ENCODE results near the gene PAPLN.

PAPLN gene

DNA sequence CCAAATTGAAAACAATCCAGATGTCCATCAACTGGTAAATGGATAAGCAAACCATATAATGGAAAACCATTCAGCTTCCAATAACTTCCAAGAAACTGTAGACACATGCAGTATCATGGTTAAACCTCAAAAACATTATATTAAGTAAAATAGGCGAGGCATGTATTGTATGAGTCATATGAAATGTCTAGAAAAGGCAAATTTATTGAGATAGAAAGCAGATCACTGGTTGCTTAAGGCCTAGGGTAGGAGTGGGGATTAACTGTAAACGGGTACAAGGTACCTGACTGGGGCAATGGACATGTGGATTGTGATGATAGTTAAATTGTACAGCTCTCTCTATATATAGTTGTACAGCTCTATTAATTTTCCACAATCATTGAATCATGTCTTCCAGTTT lies 21.3 kb upstream of the PAPLN start:
- H3K23ac ChIP-seq (ENCODE audit: low read length) = no peak overlapping the region
- DNase-seq = no peak
- H2BK5ac ChIP-seq (ENCODE audit: low read length) = no peak overlapping the region
- WGBS (ENCODE audit: extremely low coverage, insufficient coverage, low lambda C conversion rate) = no CpG with 5 or more reads among the region's 2 CpGs
- H3K79me2 ChIP-seq (ENCODE audit: control insufficient read depth, insufficient read depth, low read length) = no peaks in the 10 kb centered on the region
- H3K4me3 ChIP-seq (ENCODE audit: low read length) = no peak overlapping the region
- H3K27me3 ChIP-seq (ENCODE audit: insufficient read depth, low read length, poor library complexity) = no peaks in the 10 kb centered on the region
- no peak overlapping the region for H4K5ac ChIP-seq (ENCODE audit: low read length)
- H2BK120ac ChIP-seq (ENCODE audit: low read depth, low read length) = no peak overlapping the region
- H3K18ac ChIP-seq (ENCODE audit: low read length) = no peak overlapping the region
- H3K56ac ChIP-seq (ENCODE audit: low read length) = no peak overlapping the region
- H2AK5ac ChIP-seq (ENCODE audit: low read length) = no peak overlapping the region
- no peak overlapping the region for H4K8ac ChIP-seq (ENCODE audit: low read depth, low read length)
- H2BK15ac ChIP-seq (replicated peaks; ENCODE audit: low read depth) = no peak overlapping the region
- no peak overlapping the region for H3K4me2 ChIP-seq (ENCODE audit: low read length)
- no peak overlapping the region for H3K9ac ChIP-seq (ENCODE audit: low read length)
- no peaks in the 10 kb centered on the region for H3K79me1 ChIP-seq (ENCODE audit: low read length)
- H3K27ac ChIP-seq (ENCODE audit: low read depth, low read length) = no peak overlapping the region
- peaks cover 7% of the 10 kb centered on the region for H3K36me3 ChIP-seq (ENCODE audit: control insufficient read depth, insufficient read depth, low read length)
- no peaks in the 10 kb centered on the region for H3K4me1 ChIP-seq (ENCODE audit: control insufficient read depth, low read depth, low read length)
- H3K4ac ChIP-seq (ENCODE audit: low read depth, low read length) = no peak overlapping the region

DNA sequence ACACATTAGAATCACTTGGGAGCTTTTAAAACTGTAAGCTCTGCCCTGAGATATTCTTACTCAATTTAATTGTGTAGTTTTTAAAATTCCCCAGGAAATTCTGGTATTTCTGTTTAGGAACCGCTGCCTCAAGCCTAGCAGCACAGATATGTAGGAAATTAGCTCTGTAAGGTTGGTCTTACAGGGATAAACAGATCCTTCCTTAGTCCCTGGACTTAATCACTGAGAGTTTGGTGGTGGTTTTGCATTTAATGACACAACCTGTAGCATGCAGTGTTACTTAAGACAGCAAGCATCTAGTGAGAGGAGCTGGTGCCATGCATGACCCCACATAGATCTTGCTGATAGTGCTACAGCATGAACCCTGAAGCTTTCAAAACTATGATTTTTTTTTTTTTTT lies 19.9 kb upstream of the PAPLN start:
- Histone ChIP-seq H3K79me1 (ENCODE audit: low read length) (no peaks in the 10 kb centered on the region), H3K4me1 (ENCODE audit: control insufficient read depth, low read depth, low read length) (no peaks in the 10 kb centered on the region), H2BK5ac (ENCODE audit: low read length) (no peak overlapping the region), H3K79me2 (ENCODE audit: control insufficient read depth, insufficient read depth, low read length) (no peaks in the 10 kb centered on the region), H3K27me3 (ENCODE audit: insufficient read depth, low read length, poor library complexity) (no peaks in the 10 kb centered on the region), H3K4me3 (ENCODE audit: low read length) (no peak overlapping the region), H3K18ac (ENCODE audit: low read length) (no peak overlapping the region), H3K4ac (ENCODE audit: low read depth, low read length) (no peak overlapping the region), H4K5ac (ENCODE audit: low read length) (no peak overlapping the region), H3K56ac (ENCODE audit: low read length) (no peak overlapping the region), H4K8ac (ENCODE audit: low read depth, low read length) (no peak overlapping the region), H3K23ac (ENCODE audit: low read length) (no peak overlapping the region), H3K36me3 (ENCODE audit: control insufficient read depth, insufficient read depth, low read length) (peaks cover 7% of the 10 kb centered on the region), H2AK5ac (ENCODE audit: low read length) (no peak overlapping the region), H3K9ac (ENCODE audit: low read length) (no peak overlapping the region), H3K27ac (ENCODE audit: low read depth, low read length) (no peak overlapping the region), H2BK120ac (ENCODE audit: low read depth, low read length) (no peak overlapping the region), H3K4me2 (ENCODE audit: low read length) (no peak overlapping the region), H2BK15ac (replicated peaks; ENCODE audit: low read depth) (no peak overlapping the region)
- DNase-seq = no peak
- no CpG with 5 or more reads among the region's 1 CpG for WGBS (ENCODE audit: extremely low coverage, insufficient coverage, low lambda C conversion rate)

DNA sequence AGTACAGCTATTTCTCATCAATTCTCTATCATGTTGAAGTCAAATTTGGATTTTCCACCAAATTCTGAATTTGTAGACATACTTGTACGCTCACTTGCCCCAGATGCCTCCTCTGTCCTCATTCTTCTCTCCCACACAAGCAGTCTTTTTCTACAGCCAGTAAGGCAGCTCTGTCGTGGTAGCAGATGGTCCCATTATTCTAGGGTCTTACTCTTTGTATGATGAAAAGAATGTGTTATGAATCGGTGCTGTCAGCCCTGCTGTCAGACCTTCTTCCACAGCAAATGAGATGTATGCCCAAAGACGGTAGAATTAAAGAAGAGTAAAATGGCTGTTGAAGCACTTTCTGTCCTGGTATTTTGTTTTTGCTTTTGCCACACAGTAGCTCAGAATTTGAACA lies 17.2 kb upstream of the PAPLN start:
- WGBS (ENCODE audit: extremely low coverage, insufficient coverage, low lambda C conversion rate) = no CpG with 5 or more reads among the region's 4 CpGs
- DNase-seq = no peak
- Histone ChIP-seq H3K79me2 (ENCODE audit: control insufficient read depth, insufficient read depth, low read length) (no peaks in the 10 kb centered on the region), H2BK15ac (replicated peaks; ENCODE audit: low read depth) (no peak overlapping the region), H2AK5ac (ENCODE audit: low read length) (no peak overlapping the region), H3K23ac (ENCODE audit: low read length) (no peak overlapping the region), H4K8ac (ENCODE audit: low read depth, low read length) (no peak overlapping the region), H3K36me3 (ENCODE audit: control insufficient read depth, insufficient read depth, low read length) (peaks cover 6% of the 10 kb centered on the region), H3K79me1 (ENCODE audit: low read length) (no peaks in the 10 kb centered on the region), H3K9ac (ENCODE audit: low read length) (no peak overlapping the region), H3K4ac (ENCODE audit: low read depth, low read length) (no peak overlapping the region), H3K27me3 (ENCODE audit: insufficient read depth, low read length, poor library complexity) (no peaks in the 10 kb centered on the region), H3K18ac (ENCODE audit: low read length) (no peak overlapping the region), H2BK5ac (ENCODE audit: low read length) (no peak overlapping the region), H3K56ac (ENCODE audit: low read length) (no peak overlapping the region), H3K4me3 (ENCODE audit: low read length) (no peak overlapping the region), H2BK120ac (ENCODE audit: low read depth, low read length) (no peak overlapping the region), H3K27ac (ENCODE audit: low read depth, low read length) (no peak overlapping the region), H3K4me2 (ENCODE audit: low read length) (no peak overlapping the region), H4K5ac (ENCODE audit: low read length) (no peak overlapping the region), H3K4me1 (ENCODE audit: control insufficient read depth, low read depth, low read length) (peaks cover 2% of the 10 kb centered on the region)

DNA sequence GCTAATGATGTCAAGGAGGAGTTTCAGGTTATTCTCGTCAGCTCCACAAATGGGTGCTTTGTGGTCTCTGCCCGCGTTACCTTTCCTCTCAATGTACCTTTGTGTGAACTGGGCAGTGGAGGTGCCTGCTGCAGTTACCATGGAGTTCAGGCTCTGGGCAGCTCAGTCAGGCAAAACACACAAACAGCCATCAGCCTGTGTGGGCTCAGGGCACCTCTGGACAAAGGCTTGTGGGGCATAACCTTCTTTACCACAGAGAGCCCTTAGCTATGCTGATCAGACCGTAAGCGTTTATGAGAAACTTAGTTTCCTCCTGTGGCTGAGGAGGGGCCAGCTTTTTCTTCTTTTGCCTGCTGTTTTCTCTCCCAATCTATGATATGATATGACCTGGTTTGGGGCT lies 16.7 kb upstream of the PAPLN start:
- Histone ChIP-seq H3K36me3 (ENCODE audit: control insufficient read depth, insufficient read depth, low read length) (peaks cover 6% of the 10 kb centered on the region), H3K56ac (ENCODE audit: low read length) (no peak overlapping the region), H3K18ac (ENCODE audit: low read length) (no peak overlapping the region), H3K27ac (ENCODE audit: low read depth, low read length) (no peak overlapping the region), H3K4me3 (ENCODE audit: low read length) (no peak overlapping the region), H3K9ac (ENCODE audit: low read length) (no peak overlapping the region), H4K8ac (ENCODE audit: low read depth, low read length) (no peak overlapping the region), H3K23ac (ENCODE audit: low read length) (no peak overlapping the region), H4K5ac (ENCODE audit: low read length) (no peak overlapping the region), H3K27me3 (ENCODE audit: insufficient read depth, low read length, poor library complexity) (no peaks in the 10 kb centered on the region), H3K4me2 (ENCODE audit: low read length) (no peak overlapping the region), H3K79me2 (ENCODE audit: control insufficient read depth, insufficient read depth, low read length) (no peaks in the 10 kb centered on the region), H2BK120ac (ENCODE audit: low read depth, low read length) (no peak overlapping the region), H3K79me1 (ENCODE audit: low read length) (no peaks in the 10 kb centered on the region), H2BK5ac (ENCODE audit: low read length) (no peak overlapping the region), H2BK15ac (replicated peaks; ENCODE audit: low read depth) (no peak overlapping the region), H3K4ac (ENCODE audit: low read depth, low read length) (no peak overlapping the region), H3K4me1 (ENCODE audit: control insufficient read depth, low read depth, low read length) (peaks cover 2% of the 10 kb centered on the region), H2AK5ac (ENCODE audit: low read length) (no peak overlapping the region)
- no peak for DNase-seq
- no CpG with 5 or more reads among the region's 5 CpGs for WGBS (ENCODE audit: extremely low coverage, insufficient coverage, low lambda C conversion rate)

DNA sequence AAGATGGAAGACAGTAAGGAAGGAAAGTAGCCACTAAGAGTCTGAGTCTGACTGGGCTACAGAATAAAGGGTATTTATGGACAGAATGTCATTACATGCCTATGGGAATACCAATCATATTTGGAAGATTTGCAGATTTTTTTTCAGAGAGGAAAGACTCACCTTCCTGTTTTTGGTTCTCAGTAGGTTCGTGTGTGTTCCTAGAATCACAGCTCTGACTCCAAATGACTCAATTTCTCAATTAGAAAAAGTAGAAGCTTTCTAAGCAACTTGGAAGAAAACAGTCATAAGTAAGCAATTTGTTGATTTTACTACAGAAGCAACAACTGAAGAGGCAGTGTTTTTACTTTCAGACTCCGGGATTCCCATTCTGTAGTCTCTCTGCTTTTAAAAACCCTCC lies 15.4 kb upstream of the PAPLN start:
- Histone ChIP-seq H3K4ac (ENCODE audit: low read depth, low read length) (no peak overlapping the region), H4K8ac (ENCODE audit: low read depth, low read length) (no peak overlapping the region), H3K79me2 (ENCODE audit: control insufficient read depth, insufficient read depth, low read length) (no peaks in the 10 kb centered on the region), H3K27ac (ENCODE audit: low read depth, low read length) (no peak overlapping the region), H3K4me1 (ENCODE audit: control insufficient read depth, low read depth, low read length) (peaks cover 2% of the 10 kb centered on the region), H3K79me1 (ENCODE audit: low read length) (no peaks in the 10 kb centered on the region), H3K4me3 (ENCODE audit: low read length) (no peak overlapping the region), H3K56ac (ENCODE audit: low read length) (no peak overlapping the region), H2BK15ac (replicated peaks; ENCODE audit: low read depth) (no peak overlapping the region), H3K4me2 (ENCODE audit: low read length) (no peak overlapping the region), H2BK120ac (ENCODE audit: low read depth, low read length) (no peak overlapping the region), H3K27me3 (ENCODE audit: insufficient read depth, low read length, poor library complexity) (no peaks in the 10 kb centered on the region), H3K9ac (ENCODE audit: low read length) (no peak overlapping the region), H3K23ac (ENCODE audit: low read length) (no peak overlapping the region), H3K18ac (ENCODE audit: low read length) (no peak overlapping the region), H4K5ac (ENCODE audit: low read length) (no peak overlapping the region), H2AK5ac (ENCODE audit: low read length) (no peak overlapping the region), H3K36me3 (ENCODE audit: control insufficient read depth, insufficient read depth, low read length) (peaks cover 6% of the 10 kb centered on the region), H2BK5ac (ENCODE audit: low read length) (no peak overlapping the region)
- no CpG with 5 or more reads among the region's 2 CpGs for WGBS (ENCODE audit: extremely low coverage, insufficient coverage, low lambda C conversion rate)
- no peak for DNase-seq

DNA sequence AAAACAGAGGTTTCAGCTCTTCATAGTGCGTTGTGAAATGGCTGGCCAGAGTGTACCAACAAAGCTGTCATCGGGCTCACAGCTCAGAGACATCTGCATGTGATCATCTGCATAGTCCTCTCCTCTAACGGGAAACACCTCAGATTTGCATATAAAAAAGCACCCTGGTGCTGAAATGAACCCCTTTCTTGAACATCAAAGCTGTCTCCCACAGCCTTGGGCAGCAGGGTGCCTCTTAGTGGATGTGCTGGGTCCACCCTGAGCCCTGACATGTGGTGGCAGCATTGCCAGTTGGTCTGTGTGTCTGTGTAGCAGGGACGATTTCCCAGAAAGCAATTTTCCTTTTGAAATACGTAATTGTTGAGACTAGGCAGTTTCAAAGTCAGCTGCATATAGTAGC lies 14.3 kb upstream of the PAPLN start:
- no peaks in the 10 kb centered on the region for H3K79me2 ChIP-seq (ENCODE audit: control insufficient read depth, insufficient read depth, low read length)
- H3K27me3 ChIP-seq (ENCODE audit: insufficient read depth, low read length, poor library complexity) = no peaks in the 10 kb centered on the region
- H3K23ac ChIP-seq (ENCODE audit: low read length) = no peak overlapping the region
- H2BK15ac ChIP-seq (replicated peaks; ENCODE audit: low read depth) = no peak overlapping the region
- no peak overlapping the region for H4K5ac ChIP-seq (ENCODE audit: low read length)
- no peak overlapping the region for H3K4me3 ChIP-seq (ENCODE audit: low read length)
- H3K4me1 ChIP-seq (ENCODE audit: control insufficient read depth, low read depth, low read length) = peaks cover 2% of the 10 kb centered on the region
- H2BK5ac ChIP-seq (ENCODE audit: low read length) = no peak overlapping the region
- peaks cover 4% of the 10 kb centered on the region for H3K36me3 ChIP-seq (ENCODE audit: control insufficient read depth, insufficient read depth, low read length)
- no peak overlapping the region for H2BK120ac ChIP-seq (ENCODE audit: low read depth, low read length)
- no peak overlapping the region for H2AK5ac ChIP-seq (ENCODE audit: low read length)
- H3K18ac ChIP-seq (ENCODE audit: low read length) = no peak overlapping the region
- DNase-seq = no peak
- no peak overlapping the region for H3K4me2 ChIP-seq (ENCODE audit: low read length)
- no peak overlapping the region for H3K56ac ChIP-seq (ENCODE audit: low read length)
- no peaks in the 10 kb centered on the region for H3K79me1 ChIP-seq (ENCODE audit: low read length)
- no peak overlapping the region for H3K27ac ChIP-seq (ENCODE audit: low read depth, low read length)
- no peak overlapping the region for H4K8ac ChIP-seq (ENCODE audit: low read depth, low read length)
- H3K9ac ChIP-seq (ENCODE audit: low read length) = no peak overlapping the region
- no peak overlapping the region for H3K4ac ChIP-seq (ENCODE audit: low read depth, low read length)
- no CpG with 5 or more reads among the region's 5 CpGs for WGBS (ENCODE audit: extremely low coverage, insufficient coverage, low lambda C conversion rate)

Data from mesendoderm (in vitro differentiated cells).